CD4-positive, alpha-beta T cell treated with Interleukin-21 for 1 hour (primary cell): ENCODE data around the gene NBPF4.
"Not testable (repeated sequence)": the region's sequence is repeated elsewhere in the genome, so short reads cannot be mapped to it uniquely, and the experiment has no call there.

ENCODE experiments used
- DNase-seq: peaks from one replicate; pipeline ENCODE4 v3.0.0-alpha.2; 2020

The NBPF4 gene

GRCh38 chr1:108243976-108244375 is at the start of gene NBPF4:
TSS of gene NBPF4 (minus strand) at chr1:108244076. CDS start at chr1:108243761, 315 bp downstream.
- DNase-seq, result not testable (repeated sequence)

- DNase-seq, result not testable (repeated sequence)
Observed at GRCh38 chr1:108282528-108283257, 38.8 kb upstream of the NBPF4 start.

GRCh38 chr1:108272485-108273327 is 28.8 kb upstream of the NBPF4 start:
- DNase-seq, result not testable (repeated sequence)

GRCh38 chr1:108267097-108267496 is 23.2 kb upstream of the NBPF4 start:
- DNase-seq, result not testable (repeated sequence)

GRCh38 chr1:108261967-108262366 is 18.1 kb upstream of the NBPF4 start:
- not testable (repeated sequence) for DNase-seq

GRCh38 chr1:108261519-108261918 is 17.6 kb upstream of the NBPF4 start:
- DNase-seq, result not testable (repeated sequence)

- not testable (repeated sequence) for DNase-seq
Observed at GRCh38 chr1:108260578-108261259, 16.8 kb upstream of the NBPF4 start.

- DNase-seq, result not testable (repeated sequence)
Observed at GRCh38 chr1:108255426-108255825, 11.6 kb upstream of the NBPF4 start.

GRCh38 chr1:108239426-108239825 is 4.5 kb downstream of the NBPF4 start:
- DNase-seq, result not testable (repeated sequence)

GRCh38 chr1:108235308-108235707 is 8.6 kb downstream of the NBPF4 start:
- DNase-seq, result not testable (repeated sequence)

GRCh38 chr1:108232183-108232582 is 11.7 kb downstream of the NBPF4 start:
- DNase-seq, result not testable (repeated sequence)

GRCh38 chr1:108229976-108230375 is 13.9 kb downstream of the NBPF4 start:
- not testable (repeated sequence) for DNase-seq

GRCh38 chr1:108227772-108228171 is 16.1 kb downstream of the NBPF4 start:
- DNase-seq, result not testable (repeated sequence)

- DNase-seq, result not testable (repeated sequence)
Observed at GRCh38 chr1:108226855-108227254, 17.0 kb downstream of the NBPF4 start.

- not testable (repeated sequence) for DNase-seq
Observed at GRCh38 chr1:108223226-108223625, 20.6 kb downstream of the NBPF4 start.

GRCh38 chr1:108217515-108218174 is 26.2 kb downstream of the NBPF4 start:
- DNase-seq, result not testable (repeated sequence)

- not testable (repeated sequence) for DNase-seq
Observed at GRCh38 chr1:108217007-108217406, 26.9 kb downstream of the NBPF4 start.

- DNase-seq, result not testable (repeated sequence)
Observed at GRCh38 chr1:108216028-108216890, 27.6 kb downstream of the NBPF4 start.

- peak; percentile 44 for DNase-seq
Observed at GRCh38 chr1:108214641-108215465, 29.0 kb downstream of the NBPF4 start.

GRCh38 chr1:108211014-108211413 is 32.9 kb downstream of the NBPF4 start:
- no peak for DNase-seq
